Suprapubic skin (tissue), 4 donors: ENCODE data around the gene RPTOR. TPM values are rescaled to one million over a fixed set of nuclear protein-coding genes. Genes with fewer than 3 reads are reported as not detected.

Experiments used
- DNase-seq, 2 donors: peaks; one replicate each; pipeline ENCODE4 v3.0.0-alpha.2; 2019; ENCODE audit warnings: low spot score in 2 of 2
- H3K27ac ChIP-seq: fragments of 200-600 bp; sonication (generic); one replicate; pipeline ENCODE4 v1.5.1; 2019
- H3K27me3 ChIP-seq: fragments of 200-600 bp; sonication (generic); one replicate; pipeline ENCODE4 v1.5.1; 2019
- H3K36me3 ChIP-seq: fragments of 200-600 bp; sonication (generic); one replicate; pipeline ENCODE4 v1.5.1; 2019
- H3K4me1 ChIP-seq: fragments of 200-600 bp; sonication (generic); one replicate; pipeline ENCODE4 v1.5.1; 2019
- H3K4me3 ChIP-seq: fragments of 200-600 bp; sonication (generic); one replicate; pipeline ENCODE4 v1.5.1; 2019; ENCODE audit warnings: mild to moderate bottlenecking
- H3K9me3 ChIP-seq: fragments of 200-600 bp; sonication (generic); one replicate; pipeline ENCODE4 v1.5.1; 2019
- EP300 ChIP-seq: sonication (generic); formaldehyde crosslinking; IDR thresholded peaks from one replicate; pipeline ENCODE4 v1.6.1; 2017; ENCODE audit warnings: antibody characterized with exemption
- POLR2A ChIP-seq, 2 donors: fragments of 450-650 bp; IDR thresholded peaks; one replicate each; pipeline ENCODE4 v1.6.1; 2017; ENCODE audit warnings: antibody characterized with exemption in 2 of 2, mild to moderate bottlenecking in 2 of 2, moderate library complexity in 2 of 2
- POLR2AphosphoS5 ChIP-seq, 3 donors: sonication (generic); formaldehyde crosslinking; IDR thresholded peaks; one replicate each; pipeline ENCODE4 v1.6.1; 2017; ENCODE audit warnings: antibody characterized with exemption in 3 of 3
- WGBS: methylation state at CpG from one replicate; pipeline ENCODE4 v1.1.5; 2018; 5-methylcytosine and 5-hydroxymethylcytosine counted together
- total RNA-seq, 4 donors: library from RNA; depleted of rRNA; stranded (reverse); fragments of >200 nt; gene quantifications; one replicate each; pipeline ENCODE4 v1.1.0, GENCODE V29; 2016
- TF ChIP-seq, protein P1 (sequence below), 2 donors: fragments of 200-600 bp in 1 of 2; fragments of 450-650 bp in 1 of 2; sonication (generic) in 1 of 2; IDR thresholded peaks; one replicate each; pipeline ENCODE4 v1.5.1; 2016 to 2019; ENCODE audit warnings: antibody characterized with exemption in 2 of 2, mild to moderate bottlenecking in 1 of 2, moderate library complexity in 1 of 2

Gene RPTOR
- total RNA-seq, 4 donors from 2014 or later = 45.8 to 84.6 (median 53.0) TPM

- 95% methylated on average over 16 of the region's 19 CpGs for WGBS
- no peak for DNase-seq
- TF ChIP-seq EP300 (no peak), POLR2A (IDR thresholded peaks at IDR 0.05) (no peak), POLR2AphosphoS5 (IDR thresholded peaks at IDR 0.05) (no peak)
- TF ChIP-seq, protein P1, sequence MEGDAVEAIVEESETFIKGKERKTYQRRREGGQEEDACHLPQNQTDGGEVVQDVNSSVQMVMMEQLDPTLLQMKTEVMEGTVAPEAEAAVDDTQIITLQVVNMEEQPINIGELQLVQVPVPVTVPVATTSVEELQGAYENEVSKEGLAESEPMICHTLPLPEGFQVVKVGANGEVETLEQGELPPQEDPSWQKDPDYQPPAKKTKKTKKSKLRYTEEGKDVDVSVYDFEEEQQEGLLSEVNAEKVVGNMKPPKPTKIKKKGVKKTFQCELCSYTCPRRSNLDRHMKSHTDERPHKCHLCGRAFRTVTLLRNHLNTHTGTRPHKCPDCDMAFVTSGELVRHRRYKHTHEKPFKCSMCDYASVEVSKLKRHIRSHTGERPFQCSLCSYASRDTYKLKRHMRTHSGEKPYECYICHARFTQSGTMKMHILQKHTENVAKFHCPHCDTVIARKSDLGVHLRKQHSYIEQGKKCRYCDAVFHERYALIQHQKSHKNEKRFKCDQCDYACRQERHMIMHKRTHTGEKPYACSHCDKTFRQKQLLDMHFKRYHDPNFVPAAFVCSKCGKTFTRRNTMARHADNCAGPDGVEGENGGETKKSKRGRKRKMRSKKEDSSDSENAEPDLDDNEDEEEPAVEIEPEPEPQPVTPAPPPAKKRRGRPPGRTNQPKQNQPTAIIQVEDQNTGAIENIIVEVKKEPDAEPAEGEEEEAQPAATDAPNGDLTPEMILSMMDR (IDR thresholded peaks at IDR 0.05) = no peak
These were observed 88.6 kb downstream of the RPTOR start for GRCh38 chr17:80633207-80633606.

DNA sequence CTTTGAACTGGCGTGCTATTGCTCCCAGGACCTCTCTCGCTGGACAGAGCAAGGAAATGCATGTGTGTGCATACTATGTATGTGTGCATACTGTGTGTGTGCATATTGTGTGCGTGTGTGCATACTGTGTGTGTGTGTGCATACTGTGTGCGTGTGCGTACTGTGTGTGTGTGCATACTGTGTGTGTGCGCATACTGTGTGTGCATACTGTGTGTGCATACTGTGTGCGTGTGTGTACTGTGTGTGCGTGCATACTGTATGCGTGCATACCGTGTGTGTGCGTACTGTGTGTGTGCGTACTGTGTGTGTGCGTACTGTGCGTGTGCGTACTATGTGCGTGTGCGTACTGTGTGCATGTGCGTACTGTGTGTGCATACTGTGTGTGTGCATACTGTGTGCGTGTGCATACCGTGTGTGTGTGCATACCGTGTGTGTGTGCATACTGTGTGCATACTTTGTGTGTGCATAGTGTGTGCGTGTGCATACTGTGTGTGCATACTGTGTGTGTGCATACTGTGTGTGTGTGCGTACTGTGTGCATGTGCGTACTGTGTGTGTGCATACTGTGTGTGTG, 89.4 kb downstream of the RPTOR start:
- DNase-seq = no peak

More at GRCh38 chr17:80633207-80633606, 88.6 kb downstream of the RPTOR start:
- Histone ChIP-seq H3K4me3 (no peak overlapping the region), H3K9me3 (no peaks in the 10 kb centered on the region), H3K27ac (no peak overlapping the region), H3K36me3 (no peaks in the 10 kb centered on the region), H3K4me1 (peaks cover 4% of the 10 kb centered on the region), H3K27me3 (no peaks in the 10 kb centered on the region)

GRCh38 chr17:80636361-80637018, 91.9 kb downstream of the RPTOR start:
- no peak overlapping the region for H3K4me3 ChIP-seq
- peaks cover 4% of the 10 kb centered on the region for H3K4me1 ChIP-seq
- no peak overlapping the region for H3K27ac ChIP-seq
- H3K9me3 ChIP-seq = no peaks in the 10 kb centered on the region
- TF ChIP-seq, protein P1 (IDR thresholded peaks at IDR 0.05) = no peak
- no peak for TF ChIP-seq POLR2AphosphoS5 (IDR thresholded peaks at IDR 0.05)
- TF ChIP-seq POLR2A (IDR thresholded peaks at IDR 0.05) = no peak
- TF ChIP-seq EP300 = no peak
- H3K36me3 ChIP-seq = no peaks in the 10 kb centered on the region
- WGBS = 94% methylated on average over 20 of the region's 20 CpGs
- H3K27me3 ChIP-seq = no peaks in the 10 kb centered on the region
- DNase-seq = no peak

More for the DNA sequence above, 89.4 kb downstream of the RPTOR start:
- no peaks in the 10 kb centered on the region for H3K36me3 ChIP-seq
- H3K4me1 ChIP-seq = peaks cover 4% of the 10 kb centered on the region
- TF ChIP-seq, protein P1 (IDR thresholded peaks at IDR 0.05) = no peak
- TF ChIP-seq POLR2AphosphoS5 (IDR thresholded peaks at IDR 0.05) (no peak), EP300 (no peak), POLR2A (IDR thresholded peaks at IDR 0.05) (no peak)
- no peaks in the 10 kb centered on the region for H3K27me3 ChIP-seq
- no peaks in the 10 kb centered on the region for H3K9me3 ChIP-seq
- 84% methylated on average over 11 of the region's 24 CpGs for WGBS
- no peak overlapping the region for H3K4me3 ChIP-seq
- H3K27ac ChIP-seq = no peak overlapping the region

DNA sequence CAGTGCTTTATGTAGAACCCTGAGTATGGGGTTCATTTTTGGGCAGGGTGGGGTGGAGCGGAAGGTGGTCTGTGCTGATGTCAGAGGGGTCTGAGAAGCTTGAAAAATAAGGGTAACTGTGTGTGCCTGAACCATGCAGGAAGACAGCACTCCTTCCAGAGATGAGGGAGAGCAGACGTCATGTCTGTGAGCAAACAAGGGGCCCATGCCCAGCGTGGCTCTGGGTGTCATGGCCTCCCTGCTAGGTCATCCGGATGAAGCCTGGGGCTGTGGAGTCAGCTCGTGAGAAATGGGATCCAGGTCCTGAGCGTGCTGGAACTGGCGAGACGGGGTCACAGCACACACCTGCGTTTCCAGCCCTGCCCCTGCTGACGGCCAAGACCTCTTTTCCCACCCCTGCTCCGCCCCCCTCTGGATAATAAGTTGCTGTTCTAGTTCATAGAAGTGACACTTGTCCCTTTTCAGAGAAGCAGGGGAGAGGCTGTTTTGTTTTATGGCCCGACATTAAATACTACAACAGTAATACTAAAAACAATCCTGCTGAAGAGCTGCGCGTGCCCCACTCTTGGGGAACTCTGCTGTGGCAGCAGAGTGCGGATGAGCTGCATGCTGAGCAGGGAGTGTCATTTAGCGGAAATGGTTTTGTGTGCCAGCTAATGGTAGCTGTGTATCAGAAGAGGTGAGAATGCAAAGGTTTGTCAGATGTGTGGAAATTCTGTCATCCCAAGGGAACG, 92.6 kb downstream of the RPTOR start:
- Histone ChIP-seq H3K4me1 (no peaks in the 10 kb centered on the region), H3K27ac (no peak overlapping the region), H3K9me3 (no peaks in the 10 kb centered on the region), H3K27me3 (no peaks in the 10 kb centered on the region), H3K36me3 (no peaks in the 10 kb centered on the region), H3K4me3 (no peak overlapping the region)
- WGBS = 84% methylated on average over 17 of the region's 17 CpGs
- TF ChIP-seq EP300 (no peak), POLR2A (IDR thresholded peaks at IDR 0.05) (no peak), POLR2AphosphoS5 (IDR thresholded peaks at IDR 0.05) (no peak)
- TF ChIP-seq, protein P1 (IDR thresholded peaks at IDR 0.05) = no peak
- DNase-seq = no peak

DNA sequence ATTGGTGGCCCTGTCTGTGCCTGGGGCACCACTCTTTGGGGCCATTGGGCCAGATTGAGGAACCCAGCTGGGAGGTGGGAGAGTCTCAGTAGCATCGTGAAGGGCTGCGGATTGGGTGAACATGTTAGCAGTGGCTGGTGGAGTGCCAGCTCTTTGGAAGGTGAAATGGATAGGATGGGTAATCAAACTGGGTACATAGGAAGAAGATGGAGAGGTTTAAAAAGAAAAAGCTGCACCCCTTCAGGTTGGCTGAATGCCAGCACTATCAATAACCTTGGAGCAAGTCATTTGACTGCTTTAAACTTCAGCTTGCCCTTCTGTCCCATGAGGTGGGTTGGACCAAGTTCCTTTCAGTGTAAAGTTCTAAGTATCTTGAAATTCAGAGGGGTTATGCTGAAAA, 95.0 kb downstream of the RPTOR start:
- Histone ChIP-seq H3K4me3 (no peak overlapping the region), H3K36me3 (peaks cover 3% of the 10 kb centered on the region), H3K27ac (no peak overlapping the region), H3K27me3 (no peaks in the 10 kb centered on the region), H3K9me3 (no peaks in the 10 kb centered on the region), H3K4me1 (no peaks in the 10 kb centered on the region)
- no peak for DNase-seq
- WGBS = 100% methylated on average over 2 of the region's 2 CpGs
- TF ChIP-seq POLR2AphosphoS5 (IDR thresholded peaks at IDR 0.05) (no peak), EP300 (no peak), POLR2A (IDR thresholded peaks at IDR 0.05) (no peak)
- TF ChIP-seq, protein P1 (IDR thresholded peaks at IDR 0.05) = no peak
